Gastroesophageal sphincter (tissue), 3 donors: ENCODE measurements around the gene CDC42BPB.
"Not testable (repeated sequence)": the region's sequence is repeated elsewhere in the genome, so short reads cannot be mapped to it uniquely, and the experiment has no call there.

Experiments
- POLR2A ChIP-seq, 2 donors: fragments of 450-650 bp; IDR thresholded peaks; one replicate each; pipeline ENCODE4 v1.6.1; 2017; ENCODE audit warnings: antibody characterized with exemption in 2 of 2, mild to moderate bottlenecking in 2 of 2, moderate library complexity in 1 of 2
- POLR2AphosphoS5 ChIP-seq: sonication (generic); formaldehyde crosslinking; IDR thresholded peaks from one replicate; pipeline ENCODE4 v1.6.1; 2017; ENCODE audit warnings: antibody characterized with exemption
- TF ChIP-seq, protein P1 (sequence below), 4 experiments: fragments of 200-600 bp in 2 of 4; fragments of 450-650 bp in 2 of 4; sonication (generic) in 1 of 4; IDR thresholded peaks; one replicate each; pipeline ENCODE4 v1.5.1; 2017 to 2019; ENCODE audit warnings: antibody characterized with exemption in 4 of 4, mild to moderate bottlenecking in 2 of 4, moderate library complexity in 2 of 4

DNA sequence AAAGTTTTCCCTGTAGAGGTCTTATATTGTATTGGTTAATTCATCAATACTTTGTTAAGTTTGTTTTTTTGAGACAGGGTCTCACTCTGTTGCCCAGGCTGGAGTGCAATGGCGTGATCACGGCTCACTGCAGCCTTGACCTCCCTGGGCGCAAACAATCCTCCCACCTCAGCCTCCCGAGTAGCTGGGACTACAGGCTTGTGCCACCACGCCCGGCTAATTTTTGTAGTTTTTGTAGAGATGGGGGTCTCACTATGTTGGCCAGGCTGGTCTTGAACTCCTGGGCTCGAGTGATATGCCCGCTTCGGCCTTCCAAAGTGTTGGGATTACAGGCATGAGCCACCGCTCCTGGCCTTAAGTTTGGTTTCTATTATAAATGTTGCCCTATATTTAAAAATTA is 130.5 kb downstream of the CDC42BPB start:
- TF ChIP-seq, protein P1, sequence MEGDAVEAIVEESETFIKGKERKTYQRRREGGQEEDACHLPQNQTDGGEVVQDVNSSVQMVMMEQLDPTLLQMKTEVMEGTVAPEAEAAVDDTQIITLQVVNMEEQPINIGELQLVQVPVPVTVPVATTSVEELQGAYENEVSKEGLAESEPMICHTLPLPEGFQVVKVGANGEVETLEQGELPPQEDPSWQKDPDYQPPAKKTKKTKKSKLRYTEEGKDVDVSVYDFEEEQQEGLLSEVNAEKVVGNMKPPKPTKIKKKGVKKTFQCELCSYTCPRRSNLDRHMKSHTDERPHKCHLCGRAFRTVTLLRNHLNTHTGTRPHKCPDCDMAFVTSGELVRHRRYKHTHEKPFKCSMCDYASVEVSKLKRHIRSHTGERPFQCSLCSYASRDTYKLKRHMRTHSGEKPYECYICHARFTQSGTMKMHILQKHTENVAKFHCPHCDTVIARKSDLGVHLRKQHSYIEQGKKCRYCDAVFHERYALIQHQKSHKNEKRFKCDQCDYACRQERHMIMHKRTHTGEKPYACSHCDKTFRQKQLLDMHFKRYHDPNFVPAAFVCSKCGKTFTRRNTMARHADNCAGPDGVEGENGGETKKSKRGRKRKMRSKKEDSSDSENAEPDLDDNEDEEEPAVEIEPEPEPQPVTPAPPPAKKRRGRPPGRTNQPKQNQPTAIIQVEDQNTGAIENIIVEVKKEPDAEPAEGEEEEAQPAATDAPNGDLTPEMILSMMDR (IDR thresholded peaks at IDR 0.05), result not testable (repeated sequence)
- not testable (repeated sequence) for TF ChIP-seq POLR2A (IDR thresholded peaks at IDR 0.05); POLR2AphosphoS5
